Type B pancreatic cell (in vitro differentiated cells): ENCODE data around the gene ITGB3BP. TPM values are rescaled to one million over a fixed set of nuclear protein-coding genes. Genes with fewer than 3 reads are reported as not detected.
"Not testable (repeated sequence)": the region's sequence is repeated elsewhere in the genome, so short reads cannot be mapped to it uniquely, and the experiment has no call there.

Experiments
- DNase-seq: peaks from one replicate; pipeline ENCODE4 v3.0.0; 2021; ENCODE audit warnings: mixed read lengths; ENCODE audit not compliant: unreplicated experiment; ENCODE audit errors: extremely low spot score
- H3K27ac Mint-ChIP-seq: 2 replicates; pipeline ENCODE4 v1.8.0; 2021; ENCODE audit warnings: mild to moderate bottlenecking, mixed read lengths
- H3K27me3 Mint-ChIP-seq: 2 replicates; pipeline ENCODE4 v1.8.0; 2021; ENCODE audit warnings: mixed read lengths
- H3K36me3 Mint-ChIP-seq: 2 replicates; pipeline ENCODE4 v1.8.0; 2021; ENCODE audit warnings: mixed read lengths
- H3K4me1 Mint-ChIP-seq: one replicate; pipeline ENCODE4 v1.8.0; 2021; ENCODE audit warnings: mixed read lengths; ENCODE audit not compliant: unreplicated experiment
- H3K4me3 Mint-ChIP-seq: 2 replicates; pipeline ENCODE4 v1.8.0; 2021; ENCODE audit warnings: mild to moderate bottlenecking, mixed read lengths
- H3K9me3 Mint-ChIP-seq: 2 replicates; pipeline ENCODE4 v1.8.0; 2021; ENCODE audit warnings: mixed read lengths
- CTCF ChIP-seq: fragments of 200-600 bp; sonication (generic); conservative IDR thresholded peaks from 2 replicates; pipeline ENCODE4 v1.5.0; 2021; ENCODE audit warnings: antibody characterized with exemption, mild to moderate bottlenecking
- total RNA-seq: library from RNA; stranded (reverse); gene quantifications from 2 replicates; pipeline ENCODE4 v1.2.1, GENCODE V29; 2021; ENCODE audit warnings: low replicate concordance

Gene ITGB3BP
- total RNA-seq, 1 donor from 2014 or later, result 39.9 TPM

- no peaks in the 10 kb centered on the region for H3K27me3 Mint-ChIP-seq
- peaks cover 8% of the 10 kb centered on the region for H3K9me3 Mint-ChIP-seq
- TF ChIP-seq CTCF, result no peak
Observed at GRCh38 chr1:63435161-63435560, 87.9 kb downstream of the ITGB3BP start.

GRCh38 chr1:63429281-63429680 lies 93.7 kb downstream of the ITGB3BP start:
- no peaks in the 10 kb centered on the region for H3K27me3 Mint-ChIP-seq
- no peaks in the 10 kb centered on the region for H3K4me1 Mint-ChIP-seq
- no peak overlapping the region for H3K27ac Mint-ChIP-seq
- TF ChIP-seq CTCF, result no peak
- DNase-seq, result no peak
- peaks cover 23% of the 10 kb centered on the region for H3K36me3 Mint-ChIP-seq
- no peak overlapping the region for H3K4me3 Mint-ChIP-seq
- H3K9me3 Mint-ChIP-seq, result peaks cover 8% of the 10 kb centered on the region

More at GRCh38 chr1:63435161-63435560, 87.9 kb downstream of the ITGB3BP start:
- Mint-ChIP-seq H3K27ac (no peak overlapping the region), H3K4me3 (no peak overlapping the region), H3K4me1 (no peaks in the 10 kb centered on the region), H3K36me3 (peaks cover 15% of the 10 kb centered on the region)
- DNase-seq, result no peak

GRCh38 chr1:63428815-63429214 lies 94.2 kb downstream of the ITGB3BP start:
- H3K36me3 Mint-ChIP-seq, result peaks cover 23% of the 10 kb centered on the region
- H3K27ac Mint-ChIP-seq, result no peak overlapping the region
- no peak for DNase-seq
- peaks cover 8% of the 10 kb centered on the region for H3K9me3 Mint-ChIP-seq
- H3K27me3 Mint-ChIP-seq, result no peaks in the 10 kb centered on the region
- no peak for TF ChIP-seq CTCF
- H3K4me1 Mint-ChIP-seq, result no peaks in the 10 kb centered on the region
- no peak overlapping the region for H3K4me3 Mint-ChIP-seq

- TF ChIP-seq CTCF, result no peak
- Mint-ChIP-seq H3K4me3 (no peak overlapping the region), H3K9me3 (no peaks in the 10 kb centered on the region), H3K4me1 (no peaks in the 10 kb centered on the region), H3K36me3 (peaks cover 7% of the 10 kb centered on the region), H3K27me3 (no peaks in the 10 kb centered on the region), H3K27ac (no peak overlapping the region)
- DNase-seq, result no peak
Observed at GRCh38 chr1:63423649-63424048, 99.4 kb downstream of the ITGB3BP start.

GRCh38 chr1:63420746-63421145 lies 102.3 kb downstream of the ITGB3BP start:
- not testable (repeated sequence) for DNase-seq, H3K9me3 Mint-ChIP-seq, H3K27ac Mint-ChIP-seq, H3K4me1 Mint-ChIP-seq, H3K4me3 Mint-ChIP-seq, H3K36me3 Mint-ChIP-seq, H3K27me3 Mint-ChIP-seq

GRCh38 chr1:63418101-63418500 lies 104.9 kb downstream of the ITGB3BP start:
- no peaks in the 10 kb centered on the region for H3K9me3 Mint-ChIP-seq
- H3K4me1 Mint-ChIP-seq, result peaks cover 8% of the 10 kb centered on the region
- H3K36me3 Mint-ChIP-seq, result peaks cover 10% of the 10 kb centered on the region
- no peak for DNase-seq
- H3K27me3 Mint-ChIP-seq, result no peaks in the 10 kb centered on the region
- H3K4me3 Mint-ChIP-seq, result no peak overlapping the region
- no peak overlapping the region for H3K27ac Mint-ChIP-seq
- no peak for TF ChIP-seq CTCF
